Stimulated activated CD4-positive, alpha-beta T cell treated with anti-CD3 and anti-CD28 coated beads, Interleukin-4, amount 100 ng/mL, for 24 hours (primary cell): ENCODE results near the gene FGF14.

Source experiments
- DNase-seq: peaks from one replicate; pipeline ENCODE4 v3.0.0-alpha.2; 2020

FGF14 gene

DNA sequence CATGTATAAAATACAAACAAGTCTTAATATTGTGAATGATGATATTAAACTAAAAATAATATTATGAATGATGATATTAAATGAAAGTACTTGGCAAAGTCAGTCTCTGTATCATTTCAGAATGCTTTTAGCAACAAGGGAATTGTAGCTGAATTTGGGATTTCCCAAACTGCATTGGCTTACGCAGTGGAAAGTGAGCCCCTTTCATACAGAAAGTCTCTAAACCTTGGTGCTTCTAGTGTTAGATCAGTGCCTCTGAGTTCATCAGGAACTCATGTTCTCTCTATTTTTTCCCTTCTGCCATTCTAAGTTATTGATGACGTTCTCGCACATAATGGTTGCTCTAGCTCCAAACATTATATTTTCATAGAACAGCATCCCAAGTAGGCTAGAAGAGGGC is 649.4 kb downstream of the FGF14 start:
- DNase-seq: no peak

DNA sequence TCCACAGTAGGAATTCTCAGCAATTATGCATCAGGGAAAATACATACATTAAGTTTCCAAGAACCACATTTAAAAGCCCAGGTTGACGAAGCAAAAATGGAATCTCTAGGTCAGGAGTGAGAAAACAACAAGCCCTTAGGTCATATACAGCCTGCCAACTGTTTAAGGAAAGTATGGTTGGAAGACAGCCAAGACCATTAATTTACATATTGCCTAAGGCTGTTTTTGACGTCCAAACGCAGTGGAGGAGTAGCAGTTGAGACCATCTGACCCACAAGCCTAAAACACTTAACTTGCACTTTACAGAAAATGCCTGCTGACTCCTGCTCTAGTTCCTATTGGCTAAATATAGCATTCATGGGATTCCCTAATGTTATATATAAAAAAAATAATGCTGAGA is 650.4 kb downstream of the FGF14 start:
- no peak for DNase-seq

DNA sequence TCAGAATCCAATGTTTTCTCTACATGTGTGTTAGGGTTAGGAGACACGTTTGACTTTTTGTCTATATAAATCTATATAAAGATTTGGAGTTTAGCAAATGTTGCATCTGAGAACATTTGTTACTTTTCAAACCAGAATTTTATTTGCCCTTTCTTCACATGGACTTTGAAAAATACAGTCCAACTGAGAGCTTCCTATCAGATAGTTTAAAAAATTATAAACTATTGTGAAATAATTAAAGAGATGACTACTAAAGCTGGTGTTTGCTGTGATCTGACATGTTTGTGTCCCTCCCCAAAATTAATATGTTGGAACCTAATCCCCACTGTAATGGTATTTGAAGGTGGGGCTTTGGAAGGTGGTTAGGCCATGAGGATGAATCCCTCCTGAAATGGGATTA is 652.3 kb downstream of the FGF14 start:
- DNase-seq: no peak

DNA sequence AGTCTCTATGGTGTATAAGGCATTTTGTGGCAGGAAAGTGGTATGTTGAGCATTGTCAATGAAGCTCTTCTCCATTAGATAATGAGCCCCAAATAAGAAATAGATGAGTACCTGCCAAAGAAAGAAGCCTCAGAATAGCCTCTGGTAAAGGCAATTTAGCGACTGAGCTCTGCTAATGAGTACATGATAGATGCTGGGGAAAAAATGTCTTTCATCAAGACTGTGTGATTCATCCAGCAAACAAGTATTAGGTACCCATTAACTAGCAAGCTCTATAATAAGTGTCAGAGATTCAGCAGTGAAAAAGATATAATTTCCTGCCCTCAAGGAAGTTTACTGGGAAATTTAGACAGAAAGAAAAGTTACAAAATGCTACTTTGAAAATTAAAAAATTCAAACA is 654.8 kb downstream of the FGF14 start:
- no peak for DNase-seq

DNA sequence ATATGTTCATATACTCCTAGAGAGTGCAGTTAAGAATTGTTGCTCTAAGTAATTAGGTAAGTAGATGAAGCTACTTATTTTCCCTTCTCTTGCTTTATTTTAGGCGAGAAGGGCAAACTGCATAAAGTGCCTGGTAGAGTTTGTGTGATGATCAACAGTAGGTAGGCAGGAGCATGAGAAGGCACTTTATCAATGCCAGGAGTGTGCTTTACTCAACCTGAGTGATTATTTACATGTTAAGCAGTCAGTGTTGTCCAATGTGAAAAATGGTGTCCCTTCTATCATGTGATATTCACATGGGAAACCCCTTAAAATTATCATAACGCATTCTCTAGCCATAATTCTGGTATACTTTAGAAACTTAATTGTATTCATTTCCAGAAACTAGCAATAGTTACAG is 655.3 kb downstream of the FGF14 start:
- DNase-seq: no peak

DNA sequence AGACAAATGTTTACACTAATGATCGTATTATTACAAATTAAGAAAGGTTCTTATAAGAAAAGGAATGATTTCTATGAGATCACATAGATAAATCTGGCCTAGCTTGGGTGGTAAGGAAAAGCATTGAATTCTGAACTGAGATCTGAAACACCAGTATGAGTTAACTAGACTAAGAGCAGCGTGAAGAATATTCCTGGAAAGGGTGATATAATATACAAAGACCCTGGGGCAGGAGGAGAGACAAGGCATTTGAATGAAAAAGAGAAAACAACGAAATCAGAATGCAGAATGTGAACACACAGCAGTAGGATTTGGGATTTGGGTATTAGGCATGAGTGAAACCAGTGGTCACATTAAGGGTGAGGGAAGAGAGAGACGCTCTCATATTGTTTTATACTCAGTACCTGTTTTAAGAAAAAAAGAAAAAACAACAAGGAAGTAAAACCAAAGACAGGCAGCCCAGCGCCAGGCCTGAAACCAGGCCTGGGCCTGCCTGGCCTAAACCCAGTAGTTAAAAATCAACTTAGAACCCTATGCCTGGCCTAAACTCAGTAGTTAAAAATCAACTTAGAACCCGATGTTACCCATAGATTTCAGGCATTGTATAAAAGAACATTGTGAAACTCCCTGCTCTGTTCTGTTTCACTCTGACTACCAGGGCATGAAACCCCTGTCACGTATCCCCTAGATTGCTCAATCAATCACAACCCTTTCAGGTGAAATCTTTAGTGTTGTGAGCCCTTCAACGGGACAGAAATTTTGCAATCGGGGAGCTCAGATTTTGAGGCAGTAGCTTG is 662.3 kb downstream of the FGF14 start:
- no peak for DNase-seq

DNA sequence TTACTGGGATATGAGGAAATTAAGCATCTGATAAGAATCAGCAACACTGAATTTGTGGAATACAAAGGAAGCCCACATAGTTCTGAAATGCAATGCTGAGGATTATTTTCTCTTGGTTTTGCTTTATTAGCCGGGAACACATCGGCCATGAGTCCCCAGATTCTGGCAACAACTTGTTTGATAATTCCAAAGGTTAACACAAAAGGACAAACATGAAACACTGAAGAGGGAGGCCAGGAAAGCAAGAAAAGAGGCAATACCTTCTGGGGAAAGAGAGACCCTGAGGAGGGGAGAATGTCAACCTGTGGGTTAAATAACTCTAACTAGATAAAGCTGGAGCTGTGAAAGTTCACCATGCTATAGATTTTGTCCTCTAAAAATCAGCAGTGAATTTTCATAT is 663.5 kb downstream of the FGF14 start:
- DNase-seq: no peak

DNA sequence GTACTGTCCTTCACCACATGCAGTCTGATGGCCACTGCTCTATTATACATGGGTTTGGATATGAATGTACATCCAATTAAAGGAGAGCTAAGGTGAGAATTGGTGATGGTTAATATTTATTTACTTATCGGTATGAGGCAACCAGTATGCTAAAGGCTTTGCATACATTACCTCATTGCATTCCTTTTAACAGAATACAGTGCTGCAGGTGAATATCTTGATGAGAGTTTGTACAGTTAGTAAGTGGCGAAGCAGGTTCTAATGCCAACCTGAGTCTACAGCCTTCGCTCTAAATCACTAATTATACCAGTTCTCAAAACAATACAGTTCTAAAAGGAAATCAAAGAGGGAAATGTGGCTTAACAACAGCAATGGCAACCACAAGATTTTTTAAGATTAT is 665.3 kb downstream of the FGF14 start:
- DNase-seq: no peak

DNA sequence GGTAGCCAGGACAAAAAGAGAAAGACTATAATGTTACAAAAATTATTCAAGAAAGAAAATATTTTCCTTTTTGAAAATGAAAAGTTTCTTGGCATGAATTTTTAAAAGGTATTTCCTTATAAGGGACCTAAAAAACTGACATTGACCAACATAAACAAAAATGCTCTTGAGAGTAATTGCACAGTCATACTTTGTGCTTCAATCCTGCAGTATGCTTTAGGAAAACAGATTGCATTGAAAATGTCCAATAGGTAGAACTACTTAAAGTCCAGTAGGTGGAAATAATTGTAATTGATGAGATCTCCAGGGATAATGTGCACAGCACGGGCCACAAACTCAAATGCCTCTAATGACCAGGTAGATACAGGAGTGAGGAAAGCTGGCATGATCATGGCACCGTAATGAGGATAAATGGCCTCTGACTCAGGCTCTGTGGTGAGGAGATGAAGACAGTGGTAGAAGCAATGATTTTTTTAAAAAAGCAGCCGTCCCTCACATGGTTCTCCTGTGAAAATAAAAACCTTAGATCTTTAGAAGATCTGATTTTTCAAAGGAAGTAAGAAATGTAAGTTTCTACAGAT is 671.3 kb downstream of the FGF14 start:
- DNase-seq: no peak

DNA sequence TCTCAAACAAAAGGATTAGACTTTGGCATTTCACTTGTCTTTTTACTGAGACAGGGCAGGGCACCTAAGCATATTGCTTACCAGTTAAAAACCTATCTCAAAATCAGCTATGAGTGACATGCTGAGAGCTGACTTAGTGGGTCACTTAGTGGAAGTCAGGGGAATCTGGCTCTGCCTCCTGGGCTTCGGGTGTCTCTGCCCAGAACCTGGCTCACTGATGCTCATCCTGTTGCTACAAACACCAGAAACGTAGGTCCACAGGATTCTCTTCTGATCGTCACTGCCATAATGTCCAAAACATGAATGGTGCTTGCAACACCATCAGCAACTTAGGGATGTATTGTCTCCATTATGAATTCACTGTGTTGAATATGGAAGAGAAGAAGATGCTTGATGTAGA is 673.2 kb downstream of the FGF14 start:
- no peak for DNase-seq

DNA sequence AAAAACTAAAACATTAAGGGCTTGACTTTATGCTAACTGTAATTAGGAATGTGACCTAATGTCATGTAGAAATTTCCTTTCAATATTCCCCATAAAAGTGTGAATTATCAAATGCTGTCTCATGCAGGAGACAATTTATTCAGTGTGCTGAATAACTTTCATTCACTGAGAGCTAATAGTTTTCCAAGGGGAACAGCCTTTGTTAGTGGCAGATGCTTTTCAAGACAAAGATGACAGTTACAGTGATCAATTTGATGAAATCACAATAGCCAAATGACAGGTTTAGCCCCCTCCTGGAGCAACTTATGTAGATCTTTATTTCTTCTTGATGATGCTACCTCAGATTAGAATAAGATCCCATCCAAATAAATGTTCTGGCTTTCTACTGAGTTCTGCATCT is 673.8 kb downstream of the FGF14 start:
- no peak for DNase-seq

DNA sequence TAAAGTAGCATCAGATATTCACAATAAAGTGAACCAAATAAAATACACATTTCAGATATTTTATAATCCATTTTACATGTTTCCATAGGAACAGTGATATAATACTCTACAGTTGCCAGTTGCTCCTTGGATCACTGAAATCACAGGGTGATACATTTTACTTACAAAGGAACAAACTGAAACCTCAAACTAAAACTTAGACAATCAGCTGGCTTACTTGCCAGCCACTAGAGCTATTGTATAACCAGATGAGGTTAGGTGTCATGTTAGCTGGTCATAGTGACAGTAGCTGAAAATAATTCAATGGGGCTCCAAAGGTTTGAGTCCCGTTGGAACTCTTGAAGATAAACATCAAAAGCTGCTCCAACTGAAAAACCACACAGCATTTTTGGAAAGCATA is 674.7 kb downstream of the FGF14 start:
- DNase-seq: no peak

DNA sequence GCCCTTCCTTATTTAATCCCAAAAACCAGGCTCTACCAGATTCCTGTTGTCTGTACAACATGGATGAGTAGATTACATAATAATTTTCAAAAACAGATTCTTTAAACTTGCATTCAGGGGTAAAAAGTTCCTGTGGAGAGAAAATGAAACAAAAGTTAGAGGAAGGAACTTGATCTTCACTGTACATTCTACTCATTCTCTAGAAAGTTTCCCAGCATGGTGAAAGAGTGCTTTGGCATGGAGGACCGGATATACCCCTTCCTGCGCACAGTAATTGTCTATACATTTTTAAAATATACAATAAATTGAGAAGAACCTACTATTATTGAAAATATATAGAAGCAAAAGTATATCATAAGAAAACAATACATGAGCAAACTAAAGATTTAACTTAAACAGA is 675.2 kb downstream of the FGF14 start:
- no peak for DNase-seq

DNA sequence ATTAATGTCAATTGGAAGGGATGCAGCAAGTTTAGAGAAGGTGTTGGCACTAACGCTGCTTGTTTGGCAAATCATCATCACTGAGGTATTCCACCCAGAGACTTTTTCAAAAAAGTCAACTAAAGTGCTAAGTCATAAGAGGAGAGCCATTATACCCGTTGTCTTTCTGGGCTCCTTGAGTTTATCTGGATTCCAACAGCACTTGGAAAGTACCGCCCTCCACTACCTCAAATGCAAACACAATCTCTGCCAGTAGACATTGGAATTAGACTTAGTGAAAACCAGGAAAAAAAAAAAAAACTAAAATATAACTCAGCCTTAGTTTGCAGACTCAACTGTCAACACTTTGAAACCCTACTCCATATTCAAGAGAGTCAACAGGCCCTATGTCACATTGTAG is 683.4 kb downstream of the FGF14 start:
- DNase-seq: no peak

DNA sequence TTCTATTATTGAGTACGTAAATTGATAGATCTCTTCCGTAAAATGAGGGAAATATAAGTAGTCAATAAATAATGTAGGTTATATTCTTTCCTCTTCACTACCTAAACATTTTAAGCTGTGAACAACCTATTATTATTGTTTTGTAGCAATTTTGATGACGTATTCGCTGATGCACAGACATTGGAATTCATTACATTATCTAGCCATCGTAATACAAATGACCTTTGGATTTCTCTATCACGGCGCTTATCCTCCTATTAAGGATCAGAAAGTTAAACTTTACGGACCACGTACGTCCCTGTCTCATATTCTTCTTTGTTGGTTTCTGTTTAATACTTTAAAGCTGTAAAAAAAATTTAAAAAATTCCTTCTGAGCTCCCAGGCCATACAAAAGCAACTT is 684.5 kb downstream of the FGF14 start:
- DNase-seq: no peak

DNA sequence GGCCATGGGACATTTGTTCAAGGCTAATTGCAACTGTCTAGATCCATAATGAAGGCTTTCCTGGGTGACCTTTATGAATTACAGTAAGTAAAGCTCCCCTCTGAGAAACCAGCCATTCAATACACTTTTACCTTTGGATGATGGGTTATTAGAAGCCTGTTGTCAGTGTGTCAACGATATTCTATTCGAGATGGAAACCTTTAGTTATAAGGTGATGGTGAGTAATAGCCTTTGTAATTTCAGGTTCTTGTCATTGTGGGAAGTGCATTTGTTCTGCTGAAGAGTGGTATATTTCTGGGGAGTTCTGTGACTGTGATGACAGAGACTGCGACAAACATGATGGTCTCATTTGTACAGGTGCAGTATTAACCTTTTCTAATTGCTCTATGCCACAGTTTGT is 687.7 kb downstream of the FGF14 start:
- no peak for DNase-seq

DNA sequence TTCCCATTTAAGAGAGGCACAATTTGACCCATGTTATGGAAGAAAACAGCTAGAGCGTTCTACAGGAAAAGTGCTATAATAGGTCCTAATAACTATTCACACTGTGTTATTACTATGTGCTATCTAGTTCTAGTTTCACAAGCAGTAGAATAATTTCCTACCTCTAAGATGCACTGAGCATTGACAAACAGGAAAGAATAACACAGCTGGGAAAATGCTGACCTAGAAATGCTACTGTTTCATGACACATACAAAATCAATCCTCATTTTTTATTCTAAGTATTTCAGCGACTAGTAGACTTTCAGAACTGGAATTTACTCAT is 689.9 kb downstream of the FGF14 start:
- no peak for DNase-seq

DNA sequence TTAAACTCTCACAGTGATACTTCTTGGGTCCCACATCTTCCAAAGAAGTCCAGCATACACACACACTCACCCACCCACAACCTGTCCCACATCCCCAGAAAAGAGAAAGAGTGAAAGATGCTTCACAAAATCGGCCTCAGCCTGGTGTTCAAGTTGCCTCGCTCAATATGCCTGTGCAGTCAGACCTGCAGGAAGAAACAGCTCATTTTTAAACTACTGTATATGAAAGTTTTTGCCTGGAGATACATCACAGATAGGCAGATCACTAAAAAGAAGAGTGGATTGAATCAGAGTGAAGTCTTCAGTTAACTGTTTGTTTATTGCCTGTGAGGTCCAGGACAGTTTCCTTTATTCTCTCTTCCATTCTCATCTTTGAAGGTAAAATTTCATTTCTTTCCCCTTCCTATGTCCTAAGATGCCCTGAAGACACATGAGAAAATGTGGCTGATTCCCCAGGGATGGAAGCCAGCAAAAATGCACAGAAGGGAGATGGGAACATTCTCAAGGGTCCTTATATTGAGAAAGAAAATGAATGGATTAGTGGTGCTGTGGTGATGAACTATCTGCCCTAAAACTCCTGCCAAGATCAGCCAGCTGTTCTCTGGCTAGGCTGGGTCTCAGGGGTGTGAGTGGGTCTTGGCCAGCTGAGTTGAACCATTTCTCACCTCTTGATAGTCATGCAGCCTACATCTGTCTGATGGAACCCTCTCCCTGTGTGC is 690.4 kb downstream of the FGF14 start:
- DNase-seq: no peak

DNA sequence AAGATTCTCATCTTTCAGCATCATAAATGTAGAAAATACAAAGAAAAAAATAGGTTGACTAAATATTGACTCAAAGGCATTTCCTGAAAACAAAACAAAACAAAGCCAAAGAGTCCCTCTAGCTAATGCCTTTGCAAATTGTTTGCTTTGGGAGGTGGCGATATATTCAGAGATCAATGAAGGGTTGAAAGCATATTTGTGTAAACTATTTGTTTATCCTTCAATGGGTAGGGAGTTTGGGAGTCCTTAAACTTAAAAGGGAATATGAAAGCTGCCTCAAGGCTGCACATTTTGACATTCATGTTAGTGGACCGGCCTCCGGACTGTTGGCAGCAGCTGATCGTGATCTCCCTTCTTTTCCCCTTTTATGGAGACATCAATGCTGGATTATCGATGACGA is 691.9 kb downstream of the FGF14 start:
- DNase-seq: no peak

DNA sequence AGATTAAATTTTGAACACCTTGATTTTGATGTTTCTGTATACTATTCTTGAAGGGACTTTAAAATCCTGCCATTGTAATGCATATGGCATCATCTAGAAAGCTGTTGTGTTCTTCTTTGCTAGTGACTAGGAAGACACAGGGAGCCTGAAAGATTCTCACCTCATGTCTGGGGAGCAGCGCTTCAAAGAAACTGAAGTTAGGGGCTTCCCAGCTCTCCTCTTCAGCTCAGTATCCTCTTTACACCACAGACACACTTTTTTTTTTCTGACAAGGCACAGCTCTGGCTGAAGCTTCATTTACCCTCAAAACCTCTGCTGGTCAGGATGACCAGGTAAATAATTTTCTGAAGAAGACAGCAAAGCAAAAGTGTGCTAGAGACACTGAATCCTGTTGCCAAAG is 693.7 kb downstream of the FGF14 start:
- DNase-seq: no peak

DNA sequence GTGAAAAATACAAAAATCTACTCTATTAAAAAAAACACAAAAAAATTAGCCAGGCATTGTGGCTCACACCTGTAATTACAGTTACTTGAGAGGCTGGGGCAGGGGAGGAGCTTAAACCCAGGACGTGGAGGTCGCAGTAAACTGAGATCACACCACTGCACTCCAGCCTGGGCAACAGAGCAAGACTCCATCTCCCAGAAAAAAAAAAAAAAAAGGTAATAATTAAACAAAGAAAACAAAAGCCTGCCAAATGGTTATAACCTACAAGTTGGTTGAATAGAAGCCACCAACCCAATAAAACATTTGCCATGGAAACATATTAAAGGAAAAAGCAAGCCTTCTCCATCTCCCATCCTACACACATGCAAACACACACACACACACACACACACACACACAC is 694.2 kb downstream of the FGF14 start:
- DNase-seq: no peak

DNA sequence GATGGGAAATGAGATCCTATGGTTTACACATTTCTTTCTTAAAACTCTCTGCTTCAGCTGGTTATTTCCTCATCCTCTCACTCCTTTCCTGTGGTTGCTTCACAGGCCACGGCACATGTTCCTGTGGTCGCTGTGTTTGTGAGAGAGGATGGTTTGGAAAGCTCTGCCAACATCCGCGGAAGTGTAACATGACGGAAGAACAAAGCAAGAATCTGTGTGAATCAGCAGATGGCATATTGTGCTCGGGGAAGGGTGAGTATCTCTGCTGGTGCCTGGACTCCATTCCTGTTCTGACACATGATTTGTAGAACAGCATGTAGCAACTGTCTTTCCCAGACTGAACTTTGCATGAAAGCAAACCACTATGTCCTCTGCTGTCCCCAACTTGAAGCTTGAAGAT is 695.2 kb downstream of the FGF14 start:
- no peak for DNase-seq

DNA sequence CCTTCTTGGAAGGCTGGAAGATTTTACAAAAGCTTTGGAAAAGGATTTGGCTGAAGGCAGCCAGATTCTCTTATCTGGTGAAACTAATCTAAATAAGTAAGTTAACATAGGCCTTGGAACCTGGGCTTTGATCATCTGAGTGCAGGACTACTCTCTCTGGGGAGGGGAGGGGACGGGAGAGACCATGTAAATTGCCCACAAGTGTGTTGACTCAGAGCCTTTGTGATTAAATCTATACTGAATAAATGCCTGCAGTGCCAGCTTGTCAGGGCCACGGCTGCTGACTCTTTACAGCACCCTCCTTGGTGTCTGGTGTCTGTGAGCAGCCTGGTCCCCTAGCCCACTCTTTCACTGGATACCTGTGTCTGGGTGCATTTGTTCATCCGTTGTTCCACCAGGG is 698.0 kb downstream of the FGF14 start:
- no peak for DNase-seq

DNA sequence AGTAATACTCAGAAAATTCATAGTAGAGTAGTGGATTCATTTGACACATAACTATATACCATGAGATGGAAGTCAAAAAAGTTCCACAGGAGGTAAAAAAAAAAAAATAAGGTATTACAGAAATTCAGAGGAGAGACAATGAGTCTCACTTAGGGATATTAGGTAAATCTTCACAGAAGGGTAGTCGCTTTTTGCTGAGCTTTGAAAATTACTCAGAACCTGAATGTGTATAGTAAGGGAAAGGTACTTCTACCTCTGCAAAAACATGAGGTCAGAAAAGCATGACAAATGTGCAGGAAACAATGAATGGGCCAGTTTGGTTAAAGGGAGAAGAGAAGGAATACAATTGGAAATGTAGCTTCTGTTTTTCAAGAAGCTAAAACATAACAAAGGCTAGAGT is 698.8 kb downstream of the FGF14 start:
- no peak for DNase-seq

DNA sequence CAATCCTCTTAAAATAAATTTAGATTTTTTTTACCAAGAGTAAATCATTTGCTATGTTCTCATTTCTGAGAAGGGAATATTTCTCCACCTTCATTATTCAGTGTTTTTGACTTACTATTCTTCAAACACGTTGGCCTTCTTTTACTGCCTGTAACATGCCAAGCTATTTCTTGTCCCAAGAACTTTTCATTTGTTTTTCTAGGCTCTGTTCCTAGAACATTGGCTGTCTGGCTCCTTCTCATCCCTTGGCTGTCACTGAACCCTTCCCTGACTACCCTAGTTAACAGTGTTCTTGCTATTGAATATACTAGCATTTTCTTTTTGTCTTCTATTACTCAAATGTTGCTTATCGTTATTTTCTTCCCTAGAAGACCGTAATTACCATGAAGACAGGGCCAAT is 701.2 kb downstream of the FGF14 start:
- DNase-seq: no peak
